HG03460 (cell line): ENCODE measurements around the gene KIF5B.
"Not testable (repeated sequence)": the region's sequence is repeated elsewhere in the genome, so short reads cannot be mapped to it uniquely, and the experiment has no call there.

Experiments
- ATAC-seq: cut with Tn5 transposase; IDR thresholded peaks from one replicate; pipeline ENCODE4 v1.9.1; 2021; ENCODE audit not compliant: unreplicated experiment

KIF5B gene

DNA sequence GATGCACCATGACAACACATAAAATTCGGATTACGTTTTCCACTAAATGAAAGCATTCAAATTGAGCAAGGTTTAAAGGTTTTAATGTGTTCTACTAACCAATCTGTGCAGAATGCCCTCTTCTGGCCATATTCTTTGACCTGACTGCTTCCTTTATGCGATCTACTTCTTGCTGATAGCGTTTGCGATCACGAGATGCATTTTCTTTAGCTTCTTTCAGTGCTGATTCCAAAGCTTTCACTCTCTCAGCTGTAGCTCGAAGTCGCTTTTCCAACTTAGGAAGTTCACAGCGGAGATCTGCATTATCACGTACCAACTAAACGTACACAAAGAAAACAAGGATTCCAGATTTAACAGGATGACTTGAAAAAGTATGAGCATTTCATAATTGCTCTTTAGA lies 39.2 kb downstream of the KIF5B start:
- ATAC-seq, result no peak

DNA sequence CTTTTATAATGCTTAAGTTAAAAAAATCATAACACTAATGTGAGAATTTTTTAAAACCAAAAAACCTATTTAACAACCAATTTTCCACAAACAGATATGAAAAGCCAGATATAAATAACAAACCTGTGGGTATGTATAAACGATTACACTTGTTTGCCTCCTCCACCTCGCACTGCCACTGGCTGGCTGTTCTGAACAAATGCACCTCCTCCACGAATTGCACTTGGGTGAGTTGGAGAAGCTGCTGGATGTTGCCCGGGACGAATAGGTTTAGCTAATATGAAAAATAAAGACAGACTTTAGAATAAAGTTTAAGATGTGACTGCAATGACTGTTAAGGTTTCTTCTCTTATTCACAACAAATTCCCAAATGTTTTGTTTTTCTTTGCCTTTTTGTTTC lies 40.8 kb downstream of the KIF5B start:
- no peak for ATAC-seq

DNA sequence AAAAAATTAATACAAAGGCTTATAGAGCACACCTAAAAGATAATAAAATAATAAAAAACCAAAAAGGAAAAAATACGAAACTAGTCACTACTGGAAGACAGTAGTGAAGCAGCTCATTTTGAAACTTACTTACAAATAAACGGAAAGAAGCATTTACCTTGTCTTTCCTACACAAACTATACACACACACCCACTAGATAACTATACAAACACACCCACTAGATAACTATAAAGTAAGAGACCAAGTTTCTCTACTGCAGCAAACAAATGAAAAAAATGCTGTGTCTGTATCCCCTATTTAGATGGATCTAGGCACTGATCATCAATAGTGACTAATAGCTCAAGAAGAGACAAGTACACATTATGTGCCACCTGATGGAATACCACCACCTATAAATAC lies 49.2 kb downstream of the KIF5B start:
- ATAC-seq, result no peak

DNA sequence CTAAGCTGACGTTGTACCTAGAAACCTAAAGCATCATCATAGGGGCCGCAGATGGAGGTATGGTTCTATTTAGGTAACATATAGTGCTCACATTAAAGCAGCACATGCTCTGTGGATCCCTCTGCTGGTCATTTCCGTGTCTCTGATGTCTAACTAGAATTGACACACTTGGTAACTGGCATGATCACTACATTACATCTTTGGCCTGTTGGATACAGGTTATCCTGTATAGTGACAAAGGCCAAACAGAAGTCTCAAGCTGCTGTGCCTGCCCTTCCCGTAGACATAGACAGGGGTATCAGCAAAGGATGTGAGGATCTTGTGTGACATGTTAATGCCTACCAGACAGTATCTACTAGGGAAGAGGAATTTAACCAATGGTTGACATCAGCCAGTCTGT lies 51.2 kb downstream of the KIF5B start:
- ATAC-seq, result no peak

DNA sequence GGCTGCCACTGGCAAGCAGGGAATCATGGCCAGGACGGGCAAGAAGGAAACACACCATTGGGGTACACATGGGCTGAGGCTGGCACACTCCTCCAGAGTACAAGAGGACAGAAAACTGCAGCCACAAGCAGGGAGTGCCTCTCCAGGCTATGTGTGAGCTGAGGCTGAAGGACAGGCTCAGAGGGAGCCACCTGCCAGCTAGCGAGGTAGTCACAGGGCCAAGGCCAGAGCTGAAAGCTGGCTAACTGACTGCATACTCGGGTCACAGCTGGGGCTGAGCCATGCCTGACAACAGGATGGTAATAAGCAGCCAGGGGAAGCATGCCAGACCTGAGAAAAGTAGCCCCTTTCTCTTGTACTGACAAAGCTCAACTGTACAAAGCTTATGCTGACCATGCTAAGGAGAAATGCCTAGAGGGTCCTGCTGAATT lies 52.0 kb downstream of the KIF5B start:
- no peak for ATAC-seq

DNA sequence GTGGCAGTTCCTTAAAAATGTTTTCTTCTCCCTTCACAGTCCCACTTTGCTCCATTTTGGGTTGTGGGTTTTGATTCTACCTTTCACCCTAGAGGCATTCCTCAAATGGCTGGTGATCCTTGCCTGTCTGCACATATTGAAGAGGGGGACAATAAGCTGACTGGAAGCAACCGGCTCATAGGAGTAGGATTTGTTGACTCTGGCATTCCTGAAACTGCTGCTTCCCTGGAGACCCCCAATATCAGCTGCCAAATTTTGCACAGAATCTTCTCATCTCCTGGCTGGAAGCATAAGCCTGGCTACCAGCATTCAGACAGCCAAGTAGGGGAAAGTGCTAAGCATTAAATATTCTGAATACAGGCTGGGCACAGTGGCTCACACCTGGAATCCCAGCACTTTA lies 53.7 kb downstream of the KIF5B start:
- no peak for ATAC-seq

DNA sequence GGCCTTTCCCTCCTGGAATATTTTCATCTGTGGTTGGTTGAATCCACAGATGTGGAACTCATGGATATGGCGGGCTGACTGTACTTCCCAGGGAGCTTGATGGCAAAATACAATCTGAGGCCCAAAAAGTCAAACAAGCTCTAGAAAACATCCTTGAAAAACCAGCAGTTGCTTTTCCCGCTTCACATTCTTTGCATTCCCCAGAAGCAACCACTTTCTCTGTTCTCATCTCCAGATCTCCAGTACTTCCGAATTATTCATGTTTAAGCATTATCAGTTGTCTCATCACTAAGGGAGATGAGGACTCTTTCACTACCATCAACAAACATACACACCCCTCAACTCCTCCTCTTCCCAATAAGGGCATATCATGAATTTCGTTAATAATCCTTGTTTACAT lies 55.3 kb downstream of the KIF5B start:
- ATAC-seq, result no peak

DNA sequence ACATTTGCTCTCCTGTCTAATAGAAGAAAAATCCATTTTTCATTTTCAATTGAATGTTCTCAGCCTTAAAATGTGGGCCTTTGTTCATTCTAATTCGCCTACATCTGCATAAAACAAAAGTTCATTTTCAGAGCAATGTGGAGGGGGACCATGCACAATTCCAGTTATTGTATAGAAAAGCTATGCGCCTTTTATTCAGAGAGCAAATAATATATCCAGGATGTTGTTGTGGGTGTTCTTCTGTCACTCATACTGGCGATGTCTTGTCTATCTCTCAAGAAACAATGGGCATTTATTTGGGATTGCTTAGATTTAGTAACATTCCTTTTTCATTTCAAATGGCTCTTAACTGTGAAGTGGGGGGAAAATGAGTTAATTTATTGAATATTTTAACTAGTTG lies 56.4 kb downstream of the KIF5B start:
- no peak for ATAC-seq

DNA sequence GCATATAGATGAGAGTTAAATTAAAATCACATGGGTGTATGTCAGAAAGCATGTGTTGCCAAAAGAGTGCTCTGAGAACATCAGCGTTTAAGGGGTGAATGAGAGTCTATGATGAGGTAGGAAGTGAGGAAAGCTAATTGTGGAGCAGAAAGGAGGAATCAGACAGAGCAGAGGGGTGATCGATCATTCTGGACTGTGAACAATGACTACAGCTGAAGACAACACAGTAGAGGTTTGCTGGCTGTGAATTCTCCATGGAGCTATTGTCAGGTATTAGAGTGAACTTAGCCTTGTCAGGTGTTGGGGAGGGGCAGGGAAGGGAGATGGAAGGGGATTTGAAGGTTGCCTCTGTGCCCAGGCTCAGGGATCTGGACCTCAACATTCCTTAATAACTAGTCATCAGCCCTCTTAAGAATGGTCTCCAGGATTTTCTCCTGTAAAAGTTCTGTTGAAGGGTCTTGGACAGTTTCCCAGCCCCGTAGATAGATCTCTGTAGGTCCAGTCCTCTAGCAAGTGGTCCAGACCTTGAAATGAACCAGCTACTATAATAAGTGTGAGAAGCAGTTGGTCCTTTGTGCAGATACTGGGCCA lies 57.1 kb downstream of the KIF5B start:
- ATAC-seq, result no peak

DNA sequence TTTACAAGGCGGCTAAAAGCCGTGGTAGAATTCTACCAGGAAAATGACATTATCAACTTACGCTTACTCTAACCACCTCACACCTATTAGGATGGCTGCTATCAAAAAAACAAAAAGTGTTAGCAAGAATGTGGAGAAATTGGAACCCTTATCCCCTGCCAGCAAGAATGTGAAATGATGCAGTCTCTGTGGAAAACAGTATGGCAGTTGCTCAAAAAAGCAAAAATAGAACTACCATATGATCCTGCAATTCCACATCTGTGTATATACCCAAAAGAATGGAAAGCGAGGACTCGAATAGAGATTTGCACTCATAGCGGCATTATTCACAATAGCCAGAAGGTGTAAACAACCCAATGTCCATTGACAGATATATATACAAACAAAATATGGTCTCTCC lies 61.3 kb downstream of the KIF5B start:
- ATAC-seq, result no peak

DNA sequence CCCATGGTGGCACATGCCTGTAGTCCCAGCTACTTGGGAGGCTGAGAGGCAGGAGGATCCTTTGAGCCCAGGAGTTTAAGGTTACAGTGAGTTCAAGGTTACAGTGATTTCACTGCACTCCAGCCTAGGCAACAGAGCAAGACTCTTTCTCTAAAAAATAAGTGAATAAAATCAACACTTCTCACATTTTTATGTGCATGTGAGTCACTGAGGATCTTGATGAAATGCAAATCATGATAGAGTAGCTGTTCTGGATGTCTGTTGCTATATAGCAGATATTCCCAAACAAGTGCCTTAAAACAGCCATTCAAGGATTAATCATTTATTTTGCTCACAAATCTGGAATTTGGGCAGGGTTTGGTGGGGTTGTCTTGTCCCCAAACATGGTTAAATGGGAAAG lies 65.3 kb downstream of the KIF5B start:
- no peak for ATAC-seq

DNA sequence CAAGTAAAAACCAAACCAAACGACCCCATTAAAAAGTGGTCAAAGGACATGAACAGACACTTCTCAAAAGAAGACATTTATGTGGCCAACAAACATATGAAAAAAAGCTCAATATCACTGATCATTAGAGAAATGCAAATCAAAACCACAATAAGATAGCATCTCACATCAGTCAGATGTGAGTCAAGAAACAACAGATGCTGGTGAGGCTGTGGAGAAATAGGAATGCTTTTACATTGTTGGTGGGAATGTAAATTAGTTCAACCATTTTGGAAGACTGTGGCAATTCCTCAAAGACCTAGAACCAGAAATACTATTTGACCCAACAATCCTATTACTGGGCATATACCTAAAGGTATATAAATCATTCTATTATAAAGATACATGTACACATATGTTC lies 68.4 kb downstream of the KIF5B start:
- not testable (repeated sequence) for ATAC-seq

DNA sequence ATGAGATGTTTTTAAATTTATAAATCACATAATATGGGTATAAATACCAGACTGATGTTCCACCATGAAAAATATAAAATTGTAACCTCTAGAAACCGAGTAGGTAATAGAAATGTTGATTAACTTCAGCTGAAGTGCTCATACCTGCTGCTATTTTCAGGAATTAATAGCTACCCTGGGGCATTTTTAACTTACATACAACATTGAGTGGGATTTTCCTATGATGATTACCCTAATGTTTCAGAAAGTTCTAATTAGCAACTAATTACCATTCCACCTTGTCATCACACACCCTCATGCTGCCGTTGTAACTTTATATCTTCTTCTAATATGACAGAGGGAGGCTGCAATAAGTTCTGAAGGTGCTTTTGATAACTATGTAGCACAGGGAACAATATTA lies 74.1 kb downstream of the KIF5B start:
- ATAC-seq, result no peak

DNA sequence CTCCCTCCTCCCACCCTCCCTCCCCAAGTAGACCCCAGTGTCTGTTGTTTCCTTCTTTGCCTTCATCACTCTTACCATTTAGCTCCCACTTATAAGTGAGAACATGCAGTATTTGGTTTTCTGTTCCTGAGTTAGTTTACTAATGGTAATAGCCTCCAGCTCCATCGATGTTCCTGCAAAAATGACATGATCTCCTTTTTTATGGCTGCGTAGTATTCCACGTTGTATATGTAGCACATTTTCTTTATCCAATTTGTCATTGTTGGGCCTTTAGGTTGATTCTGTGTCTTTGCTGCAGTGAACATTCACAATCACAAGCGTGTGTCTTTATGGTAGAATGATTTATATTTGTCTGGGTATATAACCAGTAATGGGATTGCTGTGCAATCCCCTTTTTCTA lies 75.8 kb downstream of the KIF5B start:
- ATAC-seq, result no peak

DNA sequence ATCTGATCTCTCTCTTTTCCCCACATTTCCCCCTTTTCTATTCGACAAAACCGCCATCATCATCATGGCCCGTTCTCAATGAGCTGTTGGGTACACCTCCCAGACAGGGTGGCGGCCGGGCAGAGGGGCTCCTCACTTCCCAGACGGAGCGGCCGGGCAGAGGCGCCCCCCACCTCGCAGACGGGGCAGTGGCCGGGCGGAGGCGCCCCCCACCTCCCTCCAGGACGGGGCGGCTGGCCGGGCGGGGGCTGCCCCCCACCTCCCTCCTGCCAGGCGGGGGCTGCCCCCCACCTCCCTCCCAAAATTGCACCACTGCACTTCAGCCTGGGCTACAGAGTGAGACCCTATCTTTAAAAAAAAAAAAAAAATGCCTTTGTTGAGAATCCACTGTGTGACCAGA lies 77.2 kb downstream of the KIF5B start:
- not testable (repeated sequence) for ATAC-seq

DNA sequence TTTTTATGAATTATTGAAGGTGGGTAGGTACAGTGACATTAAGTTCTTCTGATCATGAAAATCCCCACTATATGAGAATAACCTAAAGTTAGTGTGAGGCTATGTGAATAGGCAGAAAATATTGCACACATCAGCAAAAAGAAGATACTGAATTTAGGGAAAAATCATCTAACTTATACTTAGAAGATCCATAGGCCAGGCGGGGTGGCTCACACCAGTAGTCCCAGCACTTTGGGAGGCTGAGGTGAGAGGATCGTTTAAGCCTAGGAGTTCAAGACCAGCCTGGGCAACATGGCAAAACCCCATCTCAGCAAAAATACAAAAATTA lies 78.1 kb downstream of the KIF5B start:
- ATAC-seq, result no peak

DNA sequence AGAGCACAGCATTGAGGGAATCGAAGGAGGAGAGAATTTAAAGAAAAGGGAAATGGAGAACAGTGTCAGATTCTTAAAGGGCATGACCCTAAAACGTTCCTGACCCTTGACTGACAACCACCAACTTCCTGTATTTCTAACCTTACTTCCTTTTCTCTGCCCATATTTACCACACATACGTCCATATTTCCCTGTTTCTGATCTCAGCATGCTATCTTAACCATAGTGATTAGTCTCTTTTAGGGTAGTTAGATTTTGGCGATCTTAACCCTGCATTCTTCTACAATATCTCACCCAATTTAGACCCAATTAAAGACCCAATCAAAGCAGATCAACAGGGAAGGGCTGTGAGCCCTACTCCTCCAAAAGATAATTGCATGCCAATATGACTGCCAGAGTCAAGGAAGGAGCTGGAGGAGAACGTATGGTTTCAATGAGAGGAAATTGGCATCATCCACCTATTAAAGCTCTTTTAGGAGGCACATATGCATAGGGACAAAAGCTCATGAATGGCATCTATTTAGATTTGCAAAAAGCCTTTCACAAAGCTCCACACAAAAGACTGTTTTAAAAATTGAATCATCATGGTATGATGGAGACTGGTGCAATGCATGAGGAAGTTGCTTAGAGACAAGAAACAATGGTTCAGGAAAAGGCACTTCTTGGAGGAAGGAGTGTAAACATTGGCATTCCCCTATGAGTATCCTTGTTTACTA lies 78.6 kb downstream of the KIF5B start:
- no peak for ATAC-seq

DNA sequence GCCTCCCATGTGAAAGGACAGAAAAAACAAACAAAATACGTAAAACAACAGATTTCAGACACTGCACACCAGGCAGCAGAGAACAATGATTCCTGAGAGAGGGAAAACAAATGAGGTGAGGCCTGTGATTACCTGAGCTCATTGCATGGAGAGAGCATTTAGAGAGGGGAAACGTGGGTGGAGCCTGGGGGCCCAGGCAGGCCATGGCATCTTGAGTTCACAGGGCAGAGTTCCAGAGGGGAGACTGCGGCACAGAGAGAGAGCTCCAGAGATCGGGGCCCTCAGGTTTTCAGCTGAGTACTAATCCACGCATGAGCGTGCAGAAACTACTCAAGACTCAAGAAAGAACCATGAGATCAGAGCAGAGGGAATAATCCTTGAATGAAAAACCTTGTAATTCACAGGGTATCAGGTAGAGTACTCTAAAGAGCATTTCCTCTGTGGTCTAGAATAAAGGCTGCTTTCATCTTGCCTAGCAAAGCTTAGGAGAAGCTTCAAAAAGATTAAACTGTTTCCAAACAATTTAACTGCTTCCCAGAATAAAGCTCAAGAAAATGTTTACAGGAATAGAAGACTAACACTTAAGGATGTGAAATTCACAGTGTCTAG lies 81.0 kb downstream of the KIF5B start:
- no peak for ATAC-seq

DNA sequence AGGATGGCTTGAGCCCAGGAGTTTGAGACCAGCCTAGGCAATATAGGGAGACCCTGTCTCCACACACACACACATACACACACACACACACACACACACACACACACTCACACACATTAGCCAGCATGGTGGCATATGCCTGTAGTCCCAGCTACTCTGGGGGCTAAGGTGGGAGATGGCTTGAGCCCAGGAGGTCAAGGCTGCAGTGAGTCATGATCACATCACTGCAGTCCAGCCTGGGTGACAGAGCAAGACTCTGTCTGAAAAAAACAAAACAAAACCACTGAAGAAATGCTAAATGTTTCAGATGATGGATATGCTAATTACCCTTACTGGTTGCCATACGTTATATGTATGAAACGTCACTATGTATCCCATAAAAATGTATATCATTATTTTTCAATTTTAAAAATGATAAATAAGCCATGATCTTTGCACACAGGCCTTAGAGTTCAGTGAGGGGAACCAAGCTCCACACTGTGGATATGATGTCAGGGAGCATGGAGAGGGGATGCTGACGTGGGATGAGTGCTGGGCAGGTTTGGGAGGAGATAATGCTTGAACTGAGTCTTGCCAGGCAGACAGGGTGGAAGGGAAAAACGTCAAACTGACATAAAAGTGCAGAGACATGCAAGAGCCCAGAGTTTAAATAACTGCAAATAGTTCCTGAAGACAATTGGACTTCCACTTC lies 81.6 kb downstream of the KIF5B start:
- no peak for ATAC-seq

DNA sequence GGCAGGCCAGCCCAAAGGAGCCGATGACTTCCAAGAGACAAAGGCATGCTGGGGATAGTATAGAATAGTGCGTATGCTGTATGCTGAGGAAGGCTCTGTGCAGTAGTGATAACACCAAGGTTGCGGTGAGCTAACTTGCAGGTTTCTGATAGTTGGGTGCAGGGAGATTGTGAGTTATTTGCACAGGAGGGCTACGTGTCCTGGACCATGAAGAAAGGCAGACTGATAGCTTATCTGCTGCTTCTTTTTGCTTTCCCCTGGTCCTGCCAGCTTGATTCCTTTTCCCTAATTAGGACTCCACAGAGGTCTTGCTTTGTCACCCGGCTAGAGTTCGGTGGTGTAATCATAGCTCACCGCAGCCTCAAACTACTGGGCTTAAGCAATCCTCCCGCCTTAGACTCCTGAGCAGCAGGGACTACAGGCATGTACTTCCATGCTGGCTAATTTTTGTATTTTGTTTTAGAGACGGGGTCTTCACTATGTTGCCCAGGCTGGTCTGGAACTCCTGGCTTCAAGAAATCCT lies 83.6 kb downstream of the KIF5B start:
- no peak for ATAC-seq

DNA sequence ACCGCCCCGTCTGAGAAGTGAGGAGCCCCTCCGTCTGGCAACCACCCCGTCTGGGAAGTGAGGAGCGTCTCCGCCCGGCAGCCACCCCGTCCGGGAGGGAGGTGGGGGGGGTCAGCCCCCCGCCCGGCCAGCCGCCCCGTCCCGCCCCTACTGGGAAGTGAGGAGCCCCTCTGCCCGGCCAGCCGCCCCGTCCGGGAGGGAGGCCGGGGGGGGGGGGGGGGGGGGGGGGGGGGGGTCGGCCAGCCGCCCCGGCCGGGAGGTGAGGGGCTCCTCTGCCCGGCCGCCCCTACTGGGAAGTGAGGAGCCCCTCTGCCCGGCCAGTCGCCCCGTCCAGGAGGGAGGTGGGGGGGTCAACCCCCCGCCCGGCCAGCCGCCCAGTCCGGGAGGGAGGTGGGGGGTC lies 86.4 kb downstream of the KIF5B start:
- ATAC-seq, result not testable (repeated sequence)

DNA sequence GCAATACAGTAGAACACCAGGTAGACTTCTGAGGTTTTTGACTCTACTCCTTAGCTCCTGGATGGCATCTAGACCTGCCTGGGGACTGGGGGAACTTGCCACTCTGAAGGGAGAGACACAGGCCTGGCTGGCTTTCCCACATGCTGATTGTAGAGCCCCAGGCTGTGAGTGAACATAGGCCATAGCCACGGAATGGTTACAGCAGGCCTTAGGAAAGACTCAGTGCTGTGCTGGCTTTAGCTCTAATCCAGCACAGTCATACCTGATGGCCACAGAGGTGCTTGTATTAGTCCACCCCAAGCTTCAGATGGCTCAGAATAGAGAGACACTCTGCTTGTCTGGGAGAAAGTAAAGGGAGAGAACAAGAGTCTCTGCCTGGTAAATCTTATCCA lies 92.6 kb downstream of the KIF5B start:
- ATAC-seq, result no peak
